Measurements from ENCODE around the gene NMU.

- TF ChIP-seq CTCF (IDR thresholded peaks at IDR 0.05) (no peak), POLR2A (IDR thresholded peaks at IDR 0.05) (no peak), POLR2AphosphoS5 (IDR thresholded peaks at IDR 0.05) (no peak)
Observed at GRCh38 chr4:55592014-55592413, 44.1 kb downstream of the NMU start, which contains the start of gene PDCL2.
